HepG2 (cell line): ENCODE measurements around the gene ADSS1. TPM values are rescaled to one million over a fixed set of nuclear protein-coding genes. Genes with fewer than 3 reads are reported as not detected.
A peak's percentile ranks its signal among the peaks of the same experiment; 100 is the strongest.

Experiments used
- AGO2 ChIP-seq: fragments of 200-400 bp; formaldehyde crosslinking; optimal IDR thresholded peaks from 2 replicates; pipeline ENCODE3; 2017; ENCODE audit warnings: mild to moderate bottlenecking, low read depth, low read length, moderate library complexity
- ARNTL ChIP-seq: sonication (generic); formaldehyde crosslinking; IDR thresholded peaks from 2 replicates; pipeline ENCODE4 v1.4.0; 2020; ENCODE audit warnings: mild to moderate bottlenecking, missing genetic modification reagents
- CSRNP1 ChIP-seq: sonication (generic); formaldehyde crosslinking; IDR thresholded peaks from 2 replicates; pipeline ENCODE4 v1.8.1; 2023; ENCODE audit warnings: mild to moderate bottlenecking, missing genetic modification reagents
- EEA1 ChIP-seq: sonication (generic); formaldehyde crosslinking; IDR thresholded peaks from 2 replicates; pipeline ENCODE4 v1.5.1; 2020; ENCODE audit warnings: mild to moderate bottlenecking, missing genetic modification reagents, borderline replicate concordance
- ESRRA ChIP-seq: sonication (generic); formaldehyde crosslinking; IDR thresholded peaks from 2 replicates; pipeline ENCODE4 v1.5.1; 2020; ENCODE audit warnings: mild to moderate bottlenecking, low read depth, missing genetic modification reagents
- GTF2F1 ChIP-seq: fragments of 150-350 bp; IDR thresholded peaks from 2 replicates; pipeline ENCODE4 v1.6.1; 2014; ENCODE audit warnings: low read length
- HDAC1 ChIP-seq: sonication (generic); formaldehyde crosslinking; IDR thresholded peaks from 2 replicates; pipeline ENCODE4 v1.5.1; 2020; ENCODE audit warnings: mild to moderate bottlenecking, missing genetic modification reagents
- HES4 ChIP-seq: sonication (generic); formaldehyde crosslinking; IDR thresholded peaks from 2 replicates; pipeline ENCODE4 v1.9.0; 2021; ENCODE audit warnings: mild to moderate bottlenecking, missing genetic modification reagents, borderline replicate concordance
- KLF11 ChIP-seq: IDR thresholded peaks from 2 replicates; pipeline ENCODE4 v1.6.1; 2016; ENCODE audit warnings: missing compliant biosample characterization
- MTA1 ChIP-seq: sonication (generic); formaldehyde crosslinking; IDR thresholded peaks from 2 replicates; pipeline ENCODE4 v1.4.0; 2020; ENCODE audit warnings: missing genetic modification reagents, mild to moderate bottlenecking, borderline replicate concordance
- RBM22 ChIP-seq: fragments of 200-400 bp; formaldehyde crosslinking; optimal IDR thresholded peaks from 2 replicates; pipeline ENCODE3; 2017; ENCODE audit warnings: mild to moderate bottlenecking, low read length, moderate library complexity
- RFXANK ChIP-seq: IDR thresholded peaks from 2 replicates; pipeline ENCODE4 v1.6.1; 2016
- SMARCE1 ChIP-seq: fragments of 450-650 bp; IDR thresholded peaks from 2 replicates; pipeline ENCODE4 v1.6.1; 2017; ENCODE audit warnings: borderline replicate concordance
- ZFP62 ChIP-seq: sonication (generic); formaldehyde crosslinking; IDR thresholded peaks from 2 replicates; pipeline ENCODE4 v1.4.0; 2020; ENCODE audit warnings: missing genetic modification reagents
- ZNF17 ChIP-seq: sonication (generic); formaldehyde crosslinking; IDR thresholded peaks from 2 replicates; pipeline ENCODE4 v1.5.0; 2020; ENCODE audit warnings: mild to moderate bottlenecking, missing genetic modification reagents
- ZNF232 ChIP-seq: sonication (generic); formaldehyde crosslinking; IDR thresholded peaks from 2 replicates; pipeline ENCODE4 v1.4.0; 2020; ENCODE audit warnings: missing genetic modification reagents, borderline replicate concordance
- ZNF253 ChIP-seq: sonication (generic); formaldehyde crosslinking; IDR thresholded peaks from 2 replicates; pipeline ENCODE4 v1.8.0; 2022; ENCODE audit warnings: mild to moderate bottlenecking, missing genetic modification reagents, borderline replicate concordance
- ZNF331 ChIP-seq: sonication (generic); formaldehyde crosslinking; IDR thresholded peaks from 2 replicates; pipeline ENCODE4 v1.4.0; 2020; ENCODE audit warnings: missing genetic modification reagents
- ZNF510 ChIP-seq: sonication (generic); formaldehyde crosslinking; IDR thresholded peaks from 2 replicates; pipeline ENCODE4 v1.4.0; 2020; ENCODE audit warnings: low read depth, mild to moderate bottlenecking, missing genetic modification reagents
- ZSCAN21 ChIP-seq: sonication (generic); formaldehyde crosslinking; IDR thresholded peaks from 2 replicates; pipeline ENCODE4 v1.8.0; 2022; ENCODE audit warnings: mild to moderate bottlenecking, missing genetic modification reagents, moderate library complexity, borderline replicate concordance
- ZSCAN31 ChIP-seq: sonication (generic); formaldehyde crosslinking; IDR thresholded peaks from 2 replicates; pipeline ENCODE4 v1.5.0; 2020; ENCODE audit warnings: low read depth, mild to moderate bottlenecking, missing genetic modification reagents
- ZUFSP ChIP-seq: sonication (generic); formaldehyde crosslinking; IDR thresholded peaks from 2 replicates; pipeline ENCODE4 v1.9.0; 2021; ENCODE audit warnings: missing genetic modification reagents, mild to moderate bottlenecking, borderline replicate concordance
- polyA plus RNA-seq, 8 experiments: library from polyadenylated mRNA; depleted of rRNA in 3 of 8; stranded (reverse) in 7 of 8; unstranded in 1 of 8; fragments of >200 nt; fragmentation: Illumina TruSeq in 4 of 8; extraction: Trizol in 4 of 8; gene quantifications; 2 replicates each; pipeline versions ENCODE4 v1.2.1 to v1.2.3, GENCODE V29; 2011 to 2016; ENCODE audit warnings: low read depth in 4 of 8, missing spikeins in 1 of 8, mixed read lengths in 1 of 8; ENCODE audit not compliant: insufficient read depth in 1 of 8
- total RNA-seq, 5 experiments: library from RNA; depleted of rRNA; stranded (reverse); fragments of >200 nt; fragmentation: Illumina TruSeq; extraction: Trizol; gene quantifications; 2 replicates each; pipeline ENCODE4 v1.2.3, GENCODE V29; 2016; ENCODE audit warnings: low read depth in 1 of 5
- TF ChIP-seq, protein P1 (sequence below): sonication (generic); formaldehyde crosslinking; IDR thresholded peaks from 2 replicates; pipeline ENCODE4 v1.4.0; 2020; ENCODE audit warnings: mild to moderate bottlenecking, missing genetic modification reagents
- TF ChIP-seq, protein P2 (sequence below): sonication (generic); formaldehyde crosslinking; IDR thresholded peaks from 2 replicates; pipeline ENCODE4 v1.8.1; 2023; ENCODE audit warnings: missing genetic modification reagents, inconsistent platforms, borderline replicate concordance

ADSS1 gene
- total and polyA plus RNA-seq, 2 of the 13 experiments (the other 11 are each of a cell fraction or from before 2014, with no cell fraction given), result 1.0 to 36.7 TPM

DNA sequence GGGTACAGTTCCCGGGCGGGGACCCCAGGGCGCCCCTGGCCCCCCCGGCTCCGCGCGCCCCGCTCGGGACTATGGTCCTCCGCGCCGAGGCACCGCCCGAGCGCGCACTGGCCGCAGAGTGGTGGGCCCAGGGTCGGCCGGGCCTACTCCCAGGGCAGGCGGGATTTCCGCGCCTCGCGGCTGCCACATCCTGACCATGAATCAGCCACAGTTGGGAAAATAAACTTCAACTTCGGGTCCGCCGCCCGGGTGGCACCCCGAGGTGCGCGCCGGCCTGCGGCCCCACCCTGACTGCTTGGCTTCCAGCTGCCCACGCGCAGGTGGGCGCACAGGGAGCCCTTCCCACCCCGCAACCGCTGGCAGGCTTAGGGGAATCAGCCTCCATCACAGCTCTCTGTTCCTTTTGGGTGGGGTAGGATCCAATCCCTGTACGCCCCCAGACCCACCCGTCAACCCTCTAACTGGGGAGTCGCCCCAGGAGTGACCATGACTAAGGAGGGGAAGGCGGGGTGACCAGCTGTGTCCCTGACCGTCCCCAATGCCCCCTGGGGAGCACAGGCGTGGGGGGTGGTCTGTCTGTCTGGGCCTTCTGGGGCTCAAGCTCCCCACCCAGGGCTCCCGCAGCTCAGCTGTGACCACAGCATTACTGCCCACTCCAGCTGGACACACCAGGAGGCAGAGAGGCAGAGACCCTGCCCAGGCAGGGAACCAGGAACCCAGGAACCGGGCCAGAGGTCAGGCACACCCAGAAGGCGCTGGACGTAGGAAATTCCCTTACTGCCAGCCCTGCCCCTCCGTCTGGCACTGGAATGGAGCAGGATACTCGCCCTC lies 33.9 kb upstream of the ADSS1 start (continued):
- TF ChIP-seq ZUFSP (CRISPR knock-in tag) (no peak), ZNF331 (CRISPR knock-in tag) (no peak), AGO2 (peak; percentile 18), GTF2F1 (no peak), HES4 (CRISPR knock-in tag) (peak; percentile 14; the same call in 1 of the 2 replicates), ZNF510 (CRISPR knock-in tag) (no peak), ARNTL (CRISPR knock-in tag) (0 out of 2 replicates have a peak, but pooled peaks have one; percentile 12), MTA1 (CRISPR knock-in tag) (peak; percentile 29; the same call in 1 of the 2 replicates), ZNF232 (CRISPR knock-in tag) (no peak), ZNF253 (CRISPR knock-in tag) (no peak), ZSCAN21 (0 out of 2 replicates have a peak, but pooled peaks have one; percentile 20), RBM22 (no peak), HDAC1 (peak; percentile 40; the same call in 1 of the 2 replicates), KLF11 (CRISPR knock-in tag) (no peak), ZSCAN31 (CRISPR knock-in tag) (0 out of 2 replicates have a peak, but pooled peaks have one; percentile 10), CSRNP1 (CRISPR knock-in tag) (no peak), SMARCE1 (no peak), ZNF17 (CRISPR knock-in tag) (no peak), ESRRA (CRISPR knock-in tag) (no peak), EEA1 (CRISPR knock-in tag) (peak; percentile 29; the same call in 1 of the 2 replicates), ZFP62 (CRISPR knock-in tag) (no peak), RFXANK (CRISPR knock-in tag) (no peak)
- TF ChIP-seq, protein P1, sequence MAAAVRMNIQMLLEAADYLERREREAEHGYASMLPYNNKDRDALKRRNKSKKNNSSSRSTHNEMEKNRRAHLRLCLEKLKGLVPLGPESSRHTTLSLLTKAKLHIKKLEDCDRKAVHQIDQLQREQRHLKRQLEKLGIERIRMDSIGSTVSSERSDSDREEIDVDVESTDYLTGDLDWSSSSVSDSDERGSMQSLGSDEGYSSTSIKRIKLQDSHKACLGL (CRISPR knock-in tag), result 0 out of 2 replicates have a peak, but pooled peaks have one; percentile 21
- TF ChIP-seq, protein P2, sequence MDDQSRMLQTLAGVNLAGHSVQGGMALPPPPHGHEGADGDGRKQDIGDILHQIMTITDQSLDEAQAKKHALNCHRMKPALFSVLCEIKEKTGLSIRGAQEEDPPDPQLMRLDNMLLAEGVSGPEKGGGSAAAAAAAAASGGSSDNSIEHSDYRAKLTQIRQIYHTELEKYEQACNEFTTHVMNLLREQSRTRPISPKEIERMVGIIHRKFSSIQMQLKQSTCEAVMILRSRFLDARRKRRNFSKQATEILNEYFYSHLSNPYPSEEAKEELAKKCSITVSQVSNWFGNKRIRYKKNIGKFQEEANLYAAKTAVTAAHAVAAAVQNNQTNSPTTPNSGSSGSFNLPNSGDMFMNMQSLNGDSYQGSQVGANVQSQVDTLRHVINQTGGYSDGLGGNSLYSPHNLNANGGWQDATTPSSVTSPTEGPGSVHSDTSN (CRISPR knock-in tag), result no peak
